HG03469 (cell line): ENCODE results near the gene SIT1.

Experiments used
- ATAC-seq: cut with Tn5 transposase; IDR thresholded peaks from one replicate; pipeline ENCODE4 v1.9.1; 2021; ENCODE audit warnings: mild to moderate bottlenecking, moderate library complexity, moderate number of reproducible peaks; ENCODE audit not compliant: unreplicated experiment

SIT1 gene, protein sequence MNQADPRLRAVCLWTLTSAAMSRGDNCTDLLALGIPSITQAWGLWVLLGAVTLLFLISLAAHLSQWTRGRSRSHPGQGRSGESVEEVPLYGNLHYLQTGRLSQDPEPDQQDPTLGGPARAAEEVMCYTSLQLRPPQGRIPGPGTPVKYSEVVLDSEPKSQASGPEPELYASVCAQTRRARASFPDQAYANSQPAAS

DNA sequence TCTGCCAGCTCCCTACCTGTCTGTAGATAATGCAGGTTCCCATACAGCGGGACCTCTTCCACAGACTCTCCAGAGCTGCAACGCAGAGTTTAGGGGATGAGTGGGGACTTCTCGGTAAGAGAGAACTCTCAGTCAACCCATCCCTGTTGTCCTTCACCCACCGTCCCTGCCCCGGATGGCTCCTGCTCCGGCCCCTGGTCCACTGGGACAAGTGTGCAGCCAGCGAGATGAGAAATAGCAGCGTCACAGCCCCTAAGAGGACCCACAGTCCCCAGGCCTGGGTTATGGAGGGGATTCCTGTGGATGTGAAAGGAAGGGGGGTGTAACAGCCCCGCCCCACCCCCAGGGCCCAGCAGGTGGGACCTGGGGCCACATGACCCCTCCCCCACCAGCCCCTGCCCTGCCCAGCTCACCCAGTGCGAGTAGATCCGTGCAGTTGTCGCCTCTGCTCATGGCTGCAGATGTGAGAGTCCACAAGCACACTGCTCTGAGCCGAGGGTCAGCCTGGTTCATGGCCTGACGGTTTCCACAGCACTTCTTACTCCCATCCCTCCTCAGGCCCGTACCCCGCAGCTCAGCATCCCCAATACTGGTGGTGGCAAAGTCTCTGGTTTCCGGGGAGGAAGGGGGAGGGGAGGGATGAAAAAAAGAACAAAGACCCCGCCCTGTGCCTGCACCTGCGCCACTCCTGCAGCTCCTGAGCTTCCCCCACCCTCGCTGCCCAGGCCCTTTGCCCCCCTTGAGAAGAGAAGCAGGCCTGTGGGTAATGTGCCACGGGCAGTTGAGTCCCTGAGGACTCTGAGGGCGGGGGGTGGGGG is at the start of gene SIT1:
Gene SIT1 (minus strand): TSS at position 591 of the 818 bp plus-strand sequence. CDS start 78 bp downstream, at position 513.
- ATAC-seq: no peak

DNA sequence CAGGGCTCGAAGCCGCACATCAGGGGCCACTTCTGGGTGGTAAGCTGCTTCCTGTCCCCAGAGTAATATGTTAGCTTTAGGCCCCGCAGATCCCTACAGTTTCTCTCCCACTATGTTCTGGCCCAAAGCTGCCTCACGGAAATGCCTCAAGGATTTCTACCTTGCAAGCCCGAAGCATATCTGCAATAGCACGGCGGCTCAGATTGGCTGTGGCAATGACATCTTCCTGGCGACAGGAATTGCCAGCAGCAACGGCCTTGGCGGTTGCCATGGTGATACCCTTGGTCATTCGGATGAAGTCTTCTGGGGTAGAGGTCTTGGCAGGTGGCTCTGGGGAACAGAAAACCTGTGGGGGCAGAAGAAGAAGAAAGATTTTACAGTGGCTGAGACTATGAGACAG is 49.3 kb upstream of the SIT1 start:
- ATAC-seq: no peak

DNA sequence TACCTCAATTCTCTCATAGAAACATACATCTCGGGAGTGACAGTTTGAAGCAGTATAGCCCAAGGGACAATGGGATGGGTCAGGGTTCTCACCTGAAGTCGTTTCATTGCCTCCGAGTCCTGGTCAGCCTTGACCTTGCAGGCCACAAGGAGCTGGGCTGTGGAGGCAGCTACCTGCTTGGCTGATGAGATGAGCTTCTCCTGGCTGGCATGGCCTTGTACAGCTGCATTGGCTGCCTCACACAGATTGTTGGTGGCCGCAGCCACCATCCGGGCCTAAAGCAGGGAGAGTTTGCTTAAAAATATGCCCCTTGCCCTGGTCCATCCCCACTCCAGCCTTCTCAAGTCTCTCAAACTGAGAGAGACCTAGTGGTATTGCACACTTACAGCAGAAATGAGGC is 47.5 kb upstream of the SIT1 start:
- no peak for ATAC-seq

DNA sequence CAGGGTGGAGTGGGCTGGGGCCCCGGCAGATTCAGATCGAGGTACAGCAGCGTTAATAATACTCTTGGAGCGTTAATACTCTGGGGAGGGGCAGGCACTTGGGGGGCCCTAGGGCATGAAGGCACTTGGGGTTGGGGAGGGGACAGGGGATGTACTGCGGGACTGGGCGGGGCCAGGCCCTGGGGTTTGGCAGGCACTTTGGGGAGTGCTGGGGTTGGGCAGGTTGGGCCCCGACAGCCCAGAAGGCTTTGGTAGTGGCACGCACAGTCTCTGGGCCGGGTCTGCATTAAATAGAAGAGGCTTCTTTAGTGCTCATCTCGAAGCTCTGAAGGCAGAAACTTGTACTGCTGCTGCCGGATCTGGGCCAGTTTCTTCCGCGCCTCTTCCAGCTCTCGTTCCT is 46.8 kb upstream of the SIT1 start:
- no peak for ATAC-seq

DNA sequence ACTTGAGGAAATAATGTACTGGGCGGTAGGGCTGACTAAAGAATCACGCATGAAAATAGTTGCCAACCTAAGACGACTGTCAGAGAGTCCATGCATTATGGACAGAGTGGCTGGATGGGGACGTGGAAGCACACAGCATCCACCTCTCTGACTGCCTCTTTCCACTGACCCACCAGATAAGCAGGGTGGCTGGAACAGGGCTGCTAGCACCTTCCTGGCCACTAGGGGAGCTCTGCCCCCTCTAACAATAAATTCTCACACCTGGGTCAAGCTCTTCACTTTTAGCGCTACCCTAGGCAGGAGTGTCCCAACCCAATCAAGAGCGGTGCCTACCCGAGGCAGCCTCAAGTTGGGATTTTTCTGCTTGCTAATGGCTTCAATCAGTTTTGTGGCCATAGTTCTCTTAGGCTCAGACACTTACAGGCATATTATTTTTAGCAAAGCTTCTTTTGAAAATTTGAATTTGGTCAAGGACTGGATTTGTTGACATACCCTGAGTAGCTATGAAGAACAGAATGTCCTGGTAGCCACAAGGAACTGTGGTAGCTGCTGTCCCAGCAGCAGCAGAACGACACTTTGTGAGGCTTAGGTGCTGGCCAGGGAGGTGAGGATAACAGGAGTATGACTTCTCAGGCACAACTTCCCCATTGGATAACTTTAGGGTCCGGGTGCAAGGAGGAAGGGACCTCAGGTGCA is 45.9 kb upstream of the SIT1 start:
- ATAC-seq: no peak

DNA sequence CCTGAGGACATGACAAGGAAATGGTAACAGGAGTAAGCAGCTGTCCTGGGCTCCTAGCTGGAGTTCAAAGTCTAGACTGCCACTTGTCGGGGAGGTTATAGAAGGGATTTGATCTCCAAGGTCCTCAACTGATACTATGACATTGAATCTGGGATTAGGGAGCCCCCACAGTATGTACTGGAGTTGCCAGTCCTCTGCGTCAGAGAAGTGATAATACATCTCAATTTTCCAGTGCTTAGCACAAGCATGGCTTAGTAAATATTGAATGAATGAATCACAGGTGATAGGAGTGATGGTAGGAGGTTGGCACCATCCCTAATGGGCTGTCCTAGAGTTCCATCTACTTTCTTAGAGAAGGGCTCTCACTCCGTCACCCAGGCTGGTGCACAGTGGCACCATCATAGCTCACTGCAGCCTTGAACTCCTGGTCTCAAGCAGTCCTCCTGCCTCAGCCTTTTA is 45.2 kb upstream of the SIT1 start:
- ATAC-seq: no peak

DNA sequence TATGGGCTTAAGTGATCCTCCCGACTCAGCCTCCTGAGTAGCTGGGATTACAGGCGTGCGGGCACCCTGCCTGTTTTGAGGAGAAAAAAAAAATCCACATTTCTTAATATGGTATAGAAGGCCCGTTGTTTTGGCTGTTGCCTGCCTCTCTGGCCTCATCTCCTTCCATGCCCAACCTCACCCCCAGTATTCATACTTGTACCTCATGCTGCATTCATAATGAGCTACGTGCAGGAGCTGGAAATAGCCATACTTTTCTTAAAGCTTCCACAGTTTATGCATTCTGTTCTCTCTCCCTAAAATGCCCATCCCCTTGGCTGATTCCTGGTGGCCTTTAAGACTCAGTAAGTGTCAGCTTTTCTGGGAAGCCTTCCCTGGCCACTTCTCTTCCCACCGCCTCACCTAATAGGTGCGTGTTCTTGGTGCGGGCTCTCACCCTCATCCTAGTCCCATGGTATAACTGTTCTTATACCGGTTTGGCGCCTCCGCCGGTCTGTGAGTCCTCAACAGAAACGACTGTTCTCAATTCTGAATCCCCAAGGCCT is 41.1 kb upstream of the SIT1 start:
- no peak for ATAC-seq

DNA sequence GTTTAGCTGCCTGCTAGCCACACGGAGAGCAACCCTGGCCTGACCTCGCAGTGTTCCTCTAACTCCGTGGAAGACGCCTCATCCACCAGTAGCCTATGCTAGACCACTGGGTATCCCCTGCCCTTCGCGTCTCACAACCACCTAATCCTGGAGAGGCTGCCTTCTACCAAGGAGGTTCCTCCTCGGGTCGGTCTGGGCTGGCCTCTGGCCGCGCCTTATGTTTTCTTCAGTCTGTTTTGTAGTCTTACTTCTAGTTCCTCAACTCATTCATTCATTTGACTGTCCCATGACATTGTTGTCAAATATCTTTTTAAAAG is 40.6 kb upstream of the SIT1 start:
- no peak for ATAC-seq

DNA sequence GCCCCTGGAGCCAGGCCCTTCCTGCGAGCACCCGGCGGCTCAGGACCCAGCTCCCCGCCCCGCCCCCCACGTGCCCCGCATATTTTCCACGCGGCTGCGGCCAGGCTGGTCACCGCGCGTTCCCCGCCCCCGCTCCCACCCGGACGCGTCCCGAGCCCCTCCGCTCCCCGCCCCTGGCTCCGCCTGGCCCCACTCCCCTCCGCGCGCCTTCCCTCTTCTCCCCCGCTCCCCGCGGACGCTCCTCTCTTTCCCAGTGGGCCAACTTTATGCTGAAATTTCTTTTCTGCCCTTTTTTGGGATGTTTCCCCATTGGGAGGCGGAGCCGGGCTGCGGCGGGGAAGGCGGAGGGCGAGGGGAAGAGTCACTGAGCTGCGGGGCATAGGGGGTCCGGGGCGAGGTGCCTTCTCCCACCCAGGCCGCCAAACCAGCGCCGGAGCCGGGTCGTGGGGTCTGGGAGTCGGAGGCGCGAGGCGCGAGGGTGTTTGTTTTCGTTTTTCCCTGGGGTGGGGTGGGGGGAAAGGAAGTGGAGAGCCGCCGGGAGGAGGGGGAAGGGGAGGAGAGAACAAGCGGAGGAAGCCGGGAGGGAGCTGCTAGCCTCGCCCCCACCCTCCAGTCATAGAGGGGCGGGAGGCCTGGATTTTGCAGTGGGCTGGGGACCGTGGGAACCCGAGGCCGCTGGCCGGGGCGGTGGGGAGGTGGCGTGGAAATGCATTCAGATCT is 40.0 kb upstream of the SIT1 start:
- no peak for ATAC-seq

DNA sequence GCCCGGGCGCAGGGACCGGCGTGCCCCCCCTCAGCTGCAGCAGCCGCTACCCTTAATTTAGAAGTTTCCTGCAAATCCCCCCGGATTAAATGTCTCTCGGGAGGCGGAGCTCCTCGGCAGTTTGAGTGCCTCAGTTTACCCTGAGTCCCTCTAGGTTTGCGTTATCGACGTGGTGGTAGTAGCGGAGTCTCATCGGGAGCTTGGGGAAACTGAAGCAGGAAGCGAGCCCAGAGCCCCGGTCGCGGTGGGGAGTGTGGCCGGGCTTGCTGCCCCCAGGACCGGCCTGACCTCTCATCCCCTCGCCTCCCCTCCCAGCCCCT is 39.5 kb upstream of the SIT1 start:
- ATAC-seq: no peak

DNA sequence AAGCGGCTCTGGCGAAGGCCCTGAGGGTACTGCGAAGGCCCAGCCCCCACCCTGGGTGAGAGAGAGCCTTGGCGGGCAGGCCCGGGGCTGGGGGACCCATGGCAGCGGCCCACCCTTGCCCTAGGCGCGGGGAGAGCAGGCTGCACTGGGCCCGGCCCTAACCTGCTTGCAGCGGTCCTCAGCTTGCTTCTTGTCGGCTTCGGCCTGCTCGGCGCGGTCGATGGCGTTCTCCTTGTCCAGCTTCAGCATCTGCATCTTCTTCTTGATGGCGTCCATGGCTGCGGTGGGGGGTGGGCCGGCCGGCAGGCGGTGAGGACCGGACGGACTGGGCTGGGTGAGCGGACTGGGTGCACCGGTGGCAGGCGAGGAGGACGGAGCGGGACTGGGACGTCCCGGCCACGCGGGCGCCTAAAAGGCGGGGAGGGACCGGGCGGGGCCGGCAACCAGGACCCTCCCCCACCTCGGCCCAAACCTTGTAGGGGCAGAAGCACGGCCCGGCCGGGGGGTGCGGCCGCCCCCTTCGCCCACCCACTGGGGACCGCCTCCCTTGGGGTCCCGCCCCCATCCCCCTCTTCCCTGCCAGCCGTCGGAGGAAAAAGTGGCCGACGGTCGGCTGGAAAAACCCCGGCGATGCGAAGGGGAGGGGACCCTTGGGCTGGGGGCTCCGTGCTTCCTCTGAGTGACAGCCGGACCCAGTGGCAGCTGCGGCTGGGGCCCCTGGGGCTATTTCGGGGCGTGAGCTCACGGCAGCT is 39.0 kb upstream of the SIT1 start, which contains the start of gene TPM2:
Gene TPM2 (minus strand): TSS at position 384 of the 752 bp plus-strand sequence. CDS start 108 bp downstream, at position 276.
- no peak for ATAC-seq

DNA sequence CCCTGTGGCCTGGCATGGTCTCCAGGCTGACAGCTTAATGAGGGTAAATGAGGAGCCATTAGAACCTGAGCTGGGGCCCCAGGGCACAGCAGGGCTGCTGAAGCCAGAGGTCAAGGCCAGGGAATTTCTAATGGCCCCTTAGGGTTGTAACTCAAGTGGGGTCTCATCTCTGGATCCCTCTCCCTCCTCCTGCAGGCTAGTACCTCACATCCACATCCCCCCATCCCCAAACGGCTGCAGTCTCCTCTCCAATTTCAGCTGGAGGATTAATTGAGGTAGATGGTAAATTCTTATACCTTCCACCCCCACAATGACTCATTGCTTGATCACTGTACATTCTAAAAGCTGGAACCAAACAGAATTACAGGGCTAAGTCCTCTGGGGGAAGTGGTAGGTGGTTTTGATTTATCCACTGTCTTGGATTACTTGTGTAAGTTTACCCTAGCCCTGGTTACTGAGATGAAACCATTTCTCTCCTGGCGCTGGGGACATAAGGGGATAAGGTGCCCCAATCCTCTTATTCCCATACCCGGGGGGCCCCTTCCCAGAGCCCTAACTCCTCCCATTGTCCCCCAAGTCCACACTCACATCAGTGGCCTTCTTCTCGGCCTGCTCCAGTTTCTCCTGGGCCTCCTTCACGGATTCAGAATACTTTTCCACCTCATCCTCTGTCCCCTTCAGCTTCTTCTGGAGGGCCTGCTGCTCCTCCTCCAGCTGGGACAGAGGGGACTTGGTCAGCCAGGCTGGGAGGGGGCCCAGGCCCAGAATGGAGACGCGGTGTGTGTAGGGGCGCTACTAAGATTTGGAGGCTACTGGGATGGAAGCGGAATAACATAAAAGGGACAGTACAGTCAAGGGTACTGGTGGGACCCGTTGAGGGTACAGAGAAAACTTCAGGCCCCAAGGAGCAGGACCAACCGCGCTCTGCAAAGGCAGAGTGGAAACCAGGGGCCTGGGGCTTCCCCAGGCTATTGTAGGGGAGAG is 38.1 kb upstream of the SIT1 start:
- ATAC-seq: no peak

DNA sequence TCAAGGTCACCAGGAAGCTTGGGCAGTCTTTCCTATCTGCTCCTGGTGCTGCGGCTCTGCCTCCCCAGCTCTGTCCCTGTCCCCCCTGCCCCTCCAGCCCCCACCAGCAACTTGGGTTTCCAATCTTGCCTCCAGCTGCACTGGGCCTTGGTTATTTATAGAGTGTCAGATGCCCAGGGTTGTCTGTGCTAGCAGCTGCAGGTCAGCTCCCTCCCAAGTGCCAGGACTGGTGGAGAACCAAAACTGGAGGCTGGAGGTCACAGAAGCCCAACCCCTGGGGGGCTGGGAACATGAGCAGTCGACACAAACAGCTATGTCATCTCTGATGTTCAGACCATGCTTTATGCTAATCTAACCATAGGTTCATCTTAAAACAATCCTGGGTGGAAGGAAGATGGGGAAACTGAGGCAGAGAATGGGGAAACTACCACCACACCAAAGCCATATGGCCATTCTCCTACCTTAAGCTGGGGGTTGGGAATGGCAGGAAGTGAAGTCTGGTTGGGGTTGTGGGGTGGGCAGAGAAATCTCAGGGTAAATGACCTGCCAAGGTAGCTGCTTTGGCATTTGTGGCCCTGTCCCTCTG is 37.3 kb upstream of the SIT1 start:
- ATAC-seq: no peak

DNA sequence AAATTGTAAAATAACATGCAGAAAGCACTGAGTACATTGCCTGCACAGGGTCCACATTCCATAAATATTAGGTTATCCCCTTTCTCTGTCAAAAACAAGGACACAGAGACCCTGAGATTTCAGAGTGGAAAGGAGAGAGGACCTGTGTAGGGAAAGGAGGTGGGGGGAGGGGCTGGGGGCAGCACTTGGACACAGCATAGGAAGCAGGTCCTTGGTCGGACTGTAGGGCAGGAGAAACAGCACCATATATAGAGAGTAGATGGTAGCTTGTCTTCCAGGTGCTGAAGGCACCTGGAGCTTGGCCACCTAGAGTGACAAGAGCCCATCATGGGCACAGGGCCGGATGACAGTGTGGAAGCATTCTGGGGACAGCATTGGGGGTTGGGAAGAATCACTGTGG is 36.6 kb upstream of the SIT1 start:
- no peak for ATAC-seq

DNA sequence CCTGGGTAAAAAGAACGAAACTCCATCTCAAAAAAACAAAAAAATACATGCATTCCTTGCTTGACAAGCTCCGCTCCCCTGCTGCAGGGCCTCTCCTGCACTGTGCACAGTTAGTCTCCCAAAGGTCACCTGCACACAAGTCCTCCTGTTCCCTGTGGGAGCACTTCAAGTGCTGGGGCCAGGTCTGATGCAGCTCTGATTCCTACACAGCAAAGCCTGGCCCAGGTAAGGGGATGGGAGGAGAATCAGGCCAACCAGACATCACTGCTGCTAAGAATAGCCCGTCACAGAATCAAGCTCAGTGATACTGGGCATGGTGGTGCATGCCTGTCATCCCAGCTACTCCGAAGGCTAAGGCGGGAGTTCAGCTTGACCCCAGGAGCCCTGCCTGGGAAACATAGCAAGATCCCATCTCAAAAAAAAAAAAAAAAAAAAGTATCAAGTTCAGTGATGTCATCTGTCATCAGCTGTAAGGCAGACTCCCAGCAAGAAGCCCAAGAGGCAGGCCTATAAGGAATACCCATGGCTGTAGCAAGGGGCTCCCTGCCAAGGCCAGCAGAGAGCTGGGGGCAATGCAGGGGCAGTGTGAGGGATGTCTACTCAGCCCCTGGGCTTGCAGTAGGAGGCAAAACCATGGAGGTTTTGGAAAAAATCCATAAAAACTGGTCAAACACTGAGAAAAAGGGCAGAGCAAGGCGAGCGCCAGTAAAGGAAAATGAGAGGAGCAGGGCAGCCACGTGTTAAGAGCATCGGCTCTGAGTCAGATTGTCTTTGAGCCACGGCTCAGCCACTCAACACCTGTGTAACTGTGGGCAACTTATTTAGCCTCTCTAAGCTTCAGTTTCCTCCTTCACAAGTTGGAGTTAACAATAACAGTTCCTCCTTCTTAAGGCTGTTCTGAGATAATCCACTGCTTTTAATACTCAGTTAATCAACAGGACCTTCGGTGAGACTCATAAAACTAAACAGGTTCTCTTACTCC is 35.8 kb upstream of the SIT1 start:
- no peak for ATAC-seq

DNA sequence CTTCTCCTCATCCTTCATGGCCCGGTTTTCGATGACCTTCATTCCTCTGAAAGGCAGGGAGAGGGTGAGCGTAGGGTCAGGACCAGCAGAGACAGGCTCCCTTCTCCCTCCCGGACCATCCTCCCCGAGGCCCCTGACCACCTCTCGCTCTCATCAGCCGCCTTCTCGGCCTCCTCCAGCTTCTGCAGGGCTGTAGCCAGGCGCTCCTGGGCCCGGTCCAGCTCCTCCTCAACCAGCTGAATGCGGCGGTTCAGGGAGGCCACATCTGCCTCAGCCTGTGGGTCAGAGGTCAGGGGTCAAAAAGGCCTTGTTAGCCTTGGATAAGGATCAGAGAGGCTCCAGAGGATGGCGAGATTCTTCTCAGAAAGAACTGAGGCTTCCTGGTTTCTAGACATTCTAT is 34.8 kb upstream of the SIT1 start:
- ATAC-seq: no peak

DNA sequence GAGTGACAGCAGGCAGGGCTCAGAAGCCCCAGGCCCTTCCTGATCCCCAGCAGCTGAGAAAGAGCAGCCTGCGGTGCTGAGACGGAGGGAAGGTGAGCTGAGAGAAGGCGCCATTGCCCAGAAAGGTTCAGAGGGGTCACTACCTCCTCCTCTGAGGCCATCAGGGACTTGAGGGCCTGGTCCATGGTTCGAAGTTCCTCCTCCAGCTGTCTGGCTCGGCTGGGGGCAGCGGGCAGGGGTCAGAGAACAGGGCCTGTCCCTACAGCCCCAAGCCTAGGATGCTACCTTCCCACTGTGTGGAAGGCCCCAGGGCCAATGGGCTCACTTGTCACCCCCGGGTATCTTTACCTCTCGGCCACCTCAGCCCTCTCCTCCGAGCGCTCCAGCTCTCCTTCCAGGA is 34.2 kb upstream of the SIT1 start:
- ATAC-seq: no peak

DNA sequence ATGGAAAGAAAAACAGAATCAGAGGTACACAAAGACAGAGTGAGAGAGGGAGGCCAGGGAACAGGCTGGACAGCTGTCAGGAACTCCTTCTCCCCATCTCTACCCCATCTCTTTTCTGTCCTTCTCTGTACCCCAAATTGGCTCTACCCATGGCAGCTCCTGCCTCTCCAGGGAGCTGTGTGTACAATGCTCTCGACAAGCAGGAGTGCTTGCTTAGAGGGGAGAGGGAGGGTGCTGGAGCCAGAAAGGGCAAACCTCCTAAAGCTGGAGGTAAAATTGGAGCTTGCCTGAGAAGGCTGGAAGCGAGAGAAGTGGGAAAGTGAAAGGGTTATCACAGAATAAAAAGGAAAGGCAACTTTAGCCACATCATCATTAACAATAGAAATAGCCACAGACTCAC is 32.6 kb upstream of the SIT1 start:
- ATAC-seq: no peak
